Subcutaneous adipose tissue (tissue), 4 donors: Measurements from ENCODE around the gene LSAMP. TPM values are rescaled to one million over a fixed set of nuclear protein-coding genes. Genes with fewer than 3 reads are reported as not detected.

ENCODE experiments used
- CTCF ChIP-seq: fragments of 450-650 bp; IDR thresholded peaks from one replicate; pipeline ENCODE4 v1.5.1; 2016; ENCODE audit warnings: low read depth, mild to moderate bottlenecking, control low read depth, antibody characterized with exemption, moderate library complexity
- total RNA-seq, 4 donors: library from RNA; depleted of rRNA; stranded (reverse); fragments of >200 nt; gene quantifications; one replicate each; pipeline ENCODE4 v1.1.0, GENCODE V29; 2016

The LSAMP gene
- total RNA-seq, 4 donors from 2014 or later: 0.38 to 1.7 (median 0.71) TPM

GRCh38 chr3:116165641-116166040 lies 279.6 kb downstream of the LSAMP start:
- TF ChIP-seq CTCF: no peak

GRCh38 chr3:116165135-116165534 lies 280.2 kb downstream of the LSAMP start:
- TF ChIP-seq CTCF: no peak

GRCh38 chr3:116164039-116164438 lies 281.2 kb downstream of the LSAMP start:
- no peak for TF ChIP-seq CTCF

- no peak for TF ChIP-seq CTCF
Measured at GRCh38 chr3:116161575-116162525, 283.4 kb downstream of the LSAMP start.

GRCh38 chr3:116160594-116160993 lies 284.7 kb downstream of the LSAMP start:
- TF ChIP-seq CTCF: no peak

GRCh38 chr3:116155841-116156240 lies 289.4 kb downstream of the LSAMP start:
- no peak for TF ChIP-seq CTCF

- TF ChIP-seq CTCF: no peak
Measured at GRCh38 chr3:116154389-116154788, 290.9 kb downstream of the LSAMP start.
